ENCODE measurements around the gene TAMM41.
A peak's percentile ranks its signal among the peaks of the same experiment; 100 is the strongest.
"Not testable (repeated sequence)": the region's sequence is repeated elsewhere in the genome, so short reads cannot be mapped to it uniquely, and the experiment has no call there.

Gene TAMM41

GRCh38 chr3:11814663-11815062 is 32.0 kb downstream of the TAMM41 start:
- no peak for DNase-seq

- DNase-seq = no peak
Measured at GRCh38 chr3:11810276-11810675, 36.4 kb downstream of the TAMM41 start.

- no peak for DNase-seq
Measured at GRCh38 chr3:11808231-11808630, 38.5 kb downstream of the TAMM41 start.

GRCh38 chr3:11807686-11808085 is 39.0 kb downstream of the TAMM41 start:
- no peak for DNase-seq

GRCh38 chr3:11805716-11806115 is 41.0 kb downstream of the TAMM41 start:
- no peak for DNase-seq

- peak; percentile 20 for DNase-seq
Measured at GRCh38 chr3:11803977-11804892, 42.5 kb downstream of the TAMM41 start.

GRCh38 chr3:11799791-11800190 is 46.9 kb downstream of the TAMM41 start:
- DNase-seq = no peak

GRCh38 chr3:11794927-11795326 is 51.8 kb downstream of the TAMM41 start:
- DNase-seq = no peak

- DNase-seq = no peak
Measured at GRCh38 chr3:11791339-11792200, 55.1 kb downstream of the TAMM41 start.

- DNase-seq = no peak
Measured at GRCh38 chr3:11789412-11789811, 57.3 kb downstream of the TAMM41 start.

- no peak for DNase-seq
Measured at GRCh38 chr3:11784971-11785377, 61.7 kb downstream of the TAMM41 start.

- no peak for DNase-seq
Measured at GRCh38 chr3:11780341-11780740, 66.3 kb downstream of the TAMM41 start.

GRCh38 chr3:11779626-11780025 is 67.1 kb downstream of the TAMM41 start:
- no peak for DNase-seq

GRCh38 chr3:11778248-11778647 is 68.4 kb downstream of the TAMM41 start:
- DNase-seq = no peak

GRCh38 chr3:11776346-11776745 is 70.3 kb downstream of the TAMM41 start:
- DNase-seq = no peak

- no peak for DNase-seq
Measured at GRCh38 chr3:11775493-11775892, 71.2 kb downstream of the TAMM41 start.

GRCh38 chr3:11774296-11774877 is 72.3 kb downstream of the TAMM41 start:
- peak; percentile 29 for DNase-seq

GRCh38 chr3:11771931-11772330 is 74.8 kb downstream of the TAMM41 start:
- not testable (repeated sequence) for DNase-seq

- DNase-seq = peak; percentile 87
Measured at GRCh38 chr3:11770477-11771391, 76.0 kb downstream of the TAMM41 start.

GRCh38 chr3:11769704-11770476 is 76.8 kb downstream of the TAMM41 start:
- peak; percentile 17 for DNase-seq

- no peak for DNase-seq
Measured at GRCh38 chr3:11768604-11769003, 78.1 kb downstream of the TAMM41 start.

Measured in NCI-H526 treated with DMSO at 0.1 percent for 48 hours (cell line).